HG02973 (cell line): ENCODE measurements around the gene RGS5.
"Not testable (repeated sequence)": the region's sequence is repeated elsewhere in the genome, so short reads cannot be mapped to it uniquely, and the experiment has no call there.

ENCODE experiments used
- ATAC-seq: cut with Tn5 transposase; IDR thresholded peaks from one replicate; pipeline ENCODE4 v1.9.1; 2021; ENCODE audit warnings: moderate library complexity; ENCODE audit not compliant: unreplicated experiment

The RGS5 gene

GRCh38 chr1:163202833-163203451 lies at the start of gene RGS5:
RGS5 (minus strand) TSS chr1:163202916; CDS start chr1:163202835, 81 bp downstream.
- ATAC-seq, result no peak

GRCh38 chr1:163250382-163250974 lies 47.8 kb upstream of the RGS5 start:
- ATAC-seq, result no peak

- no peak for ATAC-seq
Observed at GRCh38 chr1:163248064-163248463, 45.3 kb upstream of the RGS5 start.

GRCh38 chr1:163244648-163245047 lies 41.9 kb upstream of the RGS5 start:
- not testable (repeated sequence) for ATAC-seq

GRCh38 chr1:163241746-163242145 lies 39.0 kb upstream of the RGS5 start:
- ATAC-seq, result no peak

- ATAC-seq, result no peak
Observed at GRCh38 chr1:163240705-163241104, 38.0 kb upstream of the RGS5 start.

- ATAC-seq, result not testable (repeated sequence)
Observed at GRCh38 chr1:163233643-163234042, 30.9 kb upstream of the RGS5 start.

GRCh38 chr1:163231385-163231784 lies 28.7 kb upstream of the RGS5 start:
- ATAC-seq, result no peak

GRCh38 chr1:163230827-163231226 lies 28.1 kb upstream of the RGS5 start:
- ATAC-seq, result no peak

- ATAC-seq, result not testable (repeated sequence)
Observed at GRCh38 chr1:163228271-163228670, 25.6 kb upstream of the RGS5 start.

- no peak for ATAC-seq
Observed at GRCh38 chr1:163227126-163227525, 24.4 kb upstream of the RGS5 start.

GRCh38 chr1:163213626-163214025 lies 10.9 kb upstream of the RGS5 start:
- no peak for ATAC-seq

- no peak for ATAC-seq
Observed at GRCh38 chr1:163211667-163212066, 9.0 kb upstream of the RGS5 start.

GRCh38 chr1:163205513-163205912 lies 2.8 kb upstream of the RGS5 start:
- no peak for ATAC-seq

- no peak for ATAC-seq
Observed at GRCh38 chr1:163203561-163203960, 845 bp upstream of the RGS5 start.

- ATAC-seq, result no peak
Observed at GRCh38 chr1:163201906-163202305, 810 bp downstream of the RGS5 start.

GRCh38 chr1:163197022-163197421 lies 5.7 kb downstream of the RGS5 start:
- no peak for ATAC-seq

GRCh38 chr1:163196449-163196787 lies 6.3 kb downstream of the RGS5 start:
- ATAC-seq, result no peak

GRCh38 chr1:163195728-163196448 lies 6.8 kb downstream of the RGS5 start:
- ATAC-seq, result no peak

- ATAC-seq, result no peak
Observed at GRCh38 chr1:163191301-163191700, 11.4 kb downstream of the RGS5 start.

GRCh38 chr1:163188947-163189346 lies 13.8 kb downstream of the RGS5 start:
- no peak for ATAC-seq

GRCh38 chr1:163187849-163188248 lies 14.9 kb downstream of the RGS5 start:
- ATAC-seq, result no peak
